HCT116 (cell line): ENCODE results near the gene ZNF304. TPM values are rescaled to one million over a fixed set of nuclear protein-coding genes. Genes with fewer than 3 reads are reported as not detected.

Source experiments
- ATAC-seq: fragments of 200-7000 bp; cut with Tn5 transposase; 2 replicates; pipeline ENCODE4 v1.9.1; 2020; ENCODE audit warnings: mild to moderate bottlenecking, moderate library complexity
- BruUV-seq: library from RNA; stranded (reverse); fragments of 400-500 nt; replicated peaks from 2 replicates; lab custom pipeline; 2021; lab: Mats Ljungman, UMichigan
- CTCF ChIA-PET: fragments of 300-600 bp; sonication (Branson Sonifier 250); formaldehyde crosslinking; loops from one replicate; lab custom pipeline; 2021; ENCODE audit warnings: antibody characterized with exemption; lab: Charles Lee
- POLR2A ChIA-PET: fragments of 300-600, 350-600 bp; sonication (Branson Sonifier 250); formaldehyde crosslinking; loops from one replicate; lab custom pipeline; 2021; ENCODE audit warnings: antibody characterized with exemption; lab: Charles Lee
- RAD21 ChIA-PET, 2 experiments: fragments of 300-600 bp; sonication (Branson Sonifier 250); formaldehyde crosslinking; loops; one replicate each; lab custom pipeline; 2023; ENCODE audit warnings: low total read pairs in 2 of 2; ENCODE audit not compliant: uncharacterized antibody in 2 of 2, unreplicated experiment in 2 of 2, low non-redundant PET in 1 of 2; lab: Charles Lee
- DNase-seq: peaks from one replicate; pipeline ENCODE4 v3.0.0-alpha.2; 2010; ENCODE audit warnings: low read depth, low spot score
- H2AFZ ChIP-seq: fragments of 200-600 bp; shearing (Covaris generic), sonication (generic); 2 replicates; pipeline ENCODE4 v1.6.1; 2017; ENCODE audit warnings: low read depth, mixed run types, mixed read lengths, antibody characterized with exemption, low read length; ENCODE audit not compliant: poor library complexity, severe bottlenecking
- H3K27ac ChIP-seq: 2 replicates; pipeline ENCODE4 v1.5.1; 2012; ENCODE audit warnings: low read depth, low read length
- H3K27me3 ChIP-seq: fragments of 200-600 bp; sonication (generic); 2 replicates; pipeline ENCODE4 v1.6.1; 2016; ENCODE audit warnings: mixed run types, low read length, mixed read lengths; ENCODE audit not compliant: insufficient read depth
- H3K36me3 ChIP-seq, 2 experiments: fragments of 200-500 bp in 1 of 2; fragments of 200-600 bp in 1 of 2; sonication (Bioruptor generic) in 1 of 2; sonication (generic) in 1 of 2; 2 replicates each; pipeline versions ENCODE4 v1.5.1 to v1.6.1; 2014 to 2016; ENCODE audit warnings: low read length in 2 of 2, inconsistent platforms in 1 of 2, mixed read lengths in 1 of 2, mixed run types in 1 of 2; ENCODE audit not compliant: insufficient read depth in 2 of 2, control insufficient read depth in 1 of 2
- H3K4me1 ChIP-seq, 2 experiments: fragments of 200-600 bp in 1 of 2; sonication (generic) in 1 of 2; 2 replicates each; pipeline versions ENCODE4 v1.5.1 to v1.6.1; 2012 to 2017; ENCODE audit warnings: low read length in 2 of 2, inconsistent platforms in 1 of 2, mild to moderate bottlenecking in 1 of 2, mixed read lengths in 1 of 2, mixed run types in 1 of 2, moderate library complexity in 1 of 2; ENCODE audit not compliant: insufficient read depth in 2 of 2, control insufficient read depth in 1 of 2
- H3K4me2 ChIP-seq: fragments of 200-600 bp; sonication (generic); 2 replicates; pipeline ENCODE4 v1.6.1; 2017; ENCODE audit warnings: mixed run types, low read length, mixed read lengths
- H3K4me3 ChIP-seq, 2 experiments: fragments of 200-600 bp in 1 of 2; sonication (generic) in 1 of 2; replicated peaks in 1 of 2; 2 replicates each; pipeline ENCODE4 v1.5.1; 2011 to 2016; ENCODE audit warnings: low read length in 2 of 2, control low read depth in 1 of 2, low read depth in 1 of 2, mild to moderate bottlenecking in 1 of 2, mixed read lengths in 1 of 2, mixed run types in 1 of 2
- H3K79me2 ChIP-seq: fragments of 200-600 bp; sonication (generic); 2 replicates; pipeline ENCODE4 v1.6.1; 2017; ENCODE audit warnings: mild to moderate bottlenecking, mixed run types, low read length, moderate library complexity, mixed read lengths; ENCODE audit not compliant: insufficient read depth
- H3K9ac ChIP-seq: fragments of 200-600 bp; sonication (generic); 2 replicates; pipeline ENCODE4 v1.6.1; 2016; ENCODE audit warnings: low read length, mixed read lengths
- H3K9me2 ChIP-seq: fragments of 200-600 bp; sonication (generic), shearing (Covaris generic); 2 replicates; pipeline ENCODE4 v1.6.1; 2017; ENCODE audit warnings: mixed run types, mild to moderate bottlenecking, moderate library complexity; ENCODE audit not compliant: insufficient read depth
- H3K9me3 ChIP-seq, 2 experiments: fragments of 200-500 bp in 1 of 2; fragments of 200-600 bp in 1 of 2; sonication (Bioruptor generic) in 1 of 2; sonication (generic) in 1 of 2; 2 replicates each; pipeline ENCODE4 v1.6.1; 2014 to 2017; ENCODE audit warnings: low read length in 2 of 2, mixed read lengths in 2 of 2, inconsistent platforms in 1 of 2, low read depth in 1 of 2, mild to moderate bottlenecking in 1 of 2, mixed run types in 1 of 2, moderate library complexity in 1 of 2; ENCODE audit not compliant: control insufficient read depth in 1 of 2, insufficient read depth in 1 of 2
- H4K20me1 ChIP-seq: fragments of 200-600 bp; sonication (generic), shearing (Covaris generic); 2 replicates; pipeline ENCODE4 v1.6.1; 2017; ENCODE audit warnings: mixed run types, mild to moderate bottlenecking, moderate library complexity; ENCODE audit not compliant: insufficient read depth
- ATF3 ChIP-seq: IDR thresholded peaks from 2 replicates; pipeline ENCODE4 v1.6.1; 2012
- CEBPB ChIP-seq: IDR thresholded peaks from 2 replicates; pipeline ENCODE4 v1.6.1; 2012; ENCODE audit warnings: low read depth
- CTCF ChIP-seq, 3 experiments: fragments of 200-600 bp in 1 of 3; sonication (generic) in 1 of 3; IDR thresholded peaks in 2 of 3; conservative IDR thresholded peaks in 1 of 3; 2 replicates each; pipeline ENCODE4 v1.5.1; 2012 to 2017; ENCODE audit warnings: low read depth in 2 of 3, low read length in 2 of 3, antibody characterized with exemption in 1 of 3, borderline replicate concordance in 1 of 3, control low read depth in 1 of 3, mild to moderate bottlenecking in 1 of 3, mixed read lengths in 1 of 3, mixed run types in 1 of 3, moderate library complexity in 1 of 3; ENCODE audit not compliant: insufficient read depth in 1 of 3
- ELF1 ChIP-seq: IDR thresholded peaks from 2 replicates; pipeline ENCODE4 v1.6.1; 2012; ENCODE audit warnings: low read depth, borderline replicate concordance
- EZH2 ChIP-seq: fragments of 200-600 bp; sonication (generic); IDR thresholded peaks from 2 replicates; pipeline ENCODE4 v1.6.1; 2017; ENCODE audit warnings: antibody characterized with exemption, mixed run types
- EZH2phosphoT487 ChIP-seq: fragments of 200-600 bp; IDR thresholded peaks from 2 replicates; pipeline ENCODE4 v1.6.1; 2018; ENCODE audit warnings: antibody characterized with exemption, borderline replicate concordance
- FOSL1 ChIP-seq: IDR thresholded peaks from 2 replicates; pipeline ENCODE4 v1.6.1; 2012; ENCODE audit warnings: low read depth
- JUND ChIP-seq: IDR thresholded peaks from 2 replicates; pipeline ENCODE4 v1.6.1; 2012
- POLR2AphosphoS5 ChIP-seq: IDR thresholded peaks from 2 replicates; pipeline ENCODE4 v1.6.1; 2011; ENCODE audit warnings: mild to moderate bottlenecking, low read depth, low read length, moderate library complexity
- RAD21 ChIP-seq: IDR thresholded peaks from 2 replicates; pipeline ENCODE4 v1.6.1; 2012; ENCODE audit warnings: low read depth, mild to moderate bottlenecking
- REST ChIP-seq: IDR thresholded peaks from 2 replicates; pipeline ENCODE4 v1.6.1; 2012; ENCODE audit warnings: low read depth
- TCF7L2 ChIP-seq: IDR thresholded peaks from 2 replicates; pipeline ENCODE4 v1.7.0; 2011; ENCODE audit warnings: borderline replicate concordance, inconsistent platforms; ENCODE audit not compliant: insufficient read depth, insufficient read length; ENCODE audit errors: extremely low read depth
- YY1 ChIP-seq: IDR thresholded peaks from 2 replicates; pipeline ENCODE4 v1.6.1; 2011; ENCODE audit warnings: low read length, low read depth, moderate library complexity, mild to moderate bottlenecking; ENCODE audit not compliant: insufficient replicate concordance; ENCODE audit errors: extremely low read depth
- ZBTB33 ChIP-seq: IDR thresholded peaks from 2 replicates; pipeline ENCODE4 v1.6.1; 2011; ENCODE audit warnings: mild to moderate bottlenecking, low read length, moderate library complexity; ENCODE audit not compliant: insufficient replicate concordance; ENCODE audit errors: extremely low read depth
- ZFX ChIP-seq: fragments of 450-650 bp; IDR thresholded peaks from 2 replicates; pipeline ENCODE4 v1.6.1; 2017
- intact Hi-C: fragments of 100-400 bp; cut with micrococcal nuclease; formaldehyde crosslinking; loops from 2 replicates; pipeline ENCODE4 v1.10.0; 2022
- total RNA-seq: library from RNA; stranded (reverse); gene quantifications from one replicate; pipeline ENCODE4 v1.2.1, GENCODE V29; 2021; ENCODE audit not compliant: unreplicated experiment

The ZNF304 gene
- total RNA-seq, 1 experiment from 2014 or later: 6.3 TPM

- no TSS peak for BruUV-seq
- Histone ChIP-seq H3K36me3 (no peaks in the 10 kb centered on the region), H3K9me3 (no peaks in the 10 kb centered on the region), H2AFZ (no peak overlapping the region), H4K20me1 (no peaks in the 10 kb centered on the region), H3K4me1 (peaks cover 3 to 9% of the 10 kb centered on the region in 2 experiments; a peak in 3 of 4 replicates), H3K27ac (no peak overlapping the region), H3K79me2 (peaks cover 7% of the 10 kb centered on the region; the same call in 1 of the 2 replicates), H3K9me2 (no peaks in the 10 kb centered on the region), H3K27me3 (no peaks in the 10 kb centered on the region)
- intact Hi-C loops: no loop called here
- no peak for ATAC-seq
- POLR2A ChIA-PET: no interaction called here
- DNase-seq: no peak
- TF ChIP-seq CTCF (IDR thresholded peaks at IDR 0.05 in 2 of 3, conservative IDR thresholded peaks at IDR 0.05 in 1 of 3; ENCODE audit: borderline replicate concordance in 1 of 3, insufficient read depth in 1 of 3, low read depth in 2 of 3, low read length in 2 of 3) (no peak), RAD21 (no peak), ZFX (no peak), EZH2phosphoT487 (no peak), JUND (no peak), FOSL1 (no peak), TCF7L2 (no peak), POLR2AphosphoS5 (no peak), EZH2 (no peak), REST (no peak), ZBTB33 (no peak), YY1 (no peak), ELF1 (no peak), ATF3 (no peak), CEBPB (no peak)
- TF ChIP-seq, all 23 proteins: peak for 0
- CTCF ChIA-PET: no interaction called here
- no peak overlapping the region for H3K9ac ChIP-seq
- RAD21 ChIA-PET: no interaction called here
- no peak overlapping the region for H3K4me3 ChIP-seq
- no peak overlapping the region for H3K4me2 ChIP-seq
These were observed 15.7 kb downstream of the ZNF304 start for GRCh38 chr19:57366776-57367175.
